Panc1 (cell line): ENCODE measurements around the gene ZBTB20. TPM values are rescaled to one million over a fixed set of nuclear protein-coding genes. Genes with fewer than 3 reads are reported as not detected.

Experiments
- ATAC-seq: fragments of 200-7000 bp; cut with Tn5 transposase; 2 replicates; pipeline ENCODE4 v1.9.1; 2020; ENCODE audit warnings: mild to moderate bottlenecking, moderate library complexity
- BruUV-seq: library from RNA; stranded (reverse); fragments of 400-500 nt; replicated peaks from 2 replicates; lab custom pipeline; 2021; lab: Mats Ljungman, UMichigan
- CTCF ChIA-PET: fragments of 300-600 bp; sonication (Branson Sonifier 250); formaldehyde crosslinking; loops from one replicate; lab custom pipeline; 2022; ENCODE audit warnings: antibody characterized with exemption; lab: Charles Lee
- POLR2A ChIA-PET: fragments of 300-600 bp; sonication (Branson Sonifier 250); formaldehyde crosslinking; loops from one replicate; lab custom pipeline; 2022; ENCODE audit warnings: antibody characterized with exemption; lab: Charles Lee
- DNase-seq: peaks from one replicate; pipeline ENCODE4 v3.0.0-alpha.2; 2010; ENCODE audit warnings: low read depth, low spot score
- H3K27ac ChIP-seq: 2 replicates; pipeline ENCODE4 v1.5.1; 2011; ENCODE audit warnings: mild to moderate bottlenecking, low read length, inconsistent platforms
- H3K27me3 ChIP-seq: fragments of 200-500 bp; sonication (Bioruptor generic); 2 replicates; pipeline ENCODE4 v1.6.0; 2014; ENCODE audit warnings: low read length, inconsistent platforms; ENCODE audit not compliant: control insufficient read depth, insufficient read depth
- H3K36me3 ChIP-seq: fragments of 200-500 bp; sonication (Bioruptor generic); 2 replicates; pipeline ENCODE4 v1.5.1; 2014; ENCODE audit warnings: inconsistent platforms, mild to moderate bottlenecking, low read length, moderate library complexity; ENCODE audit not compliant: control insufficient read depth, insufficient read depth
- H3K4me1 ChIP-seq: 2 replicates; pipeline ENCODE4 v1.5.1; 2011; ENCODE audit warnings: inconsistent platforms, mild to moderate bottlenecking, low read length, moderate library complexity; ENCODE audit not compliant: control insufficient read depth, insufficient read depth
- H3K4me3 ChIP-seq, 2 experiments: 2 replicates each; pipeline ENCODE4 v1.5.1; 2011 to 2012; ENCODE audit warnings: low read depth in 2 of 2, low read length in 2 of 2, mild to moderate bottlenecking in 2 of 2, inconsistent platforms in 1 of 2, moderate library complexity in 1 of 2
- H3K9me3 ChIP-seq: fragments of 200-500 bp; sonication (Bioruptor generic); 2 replicates; pipeline ENCODE4 v1.5.1; 2014; ENCODE audit warnings: low read depth, mild to moderate bottlenecking, inconsistent platforms, low read length, moderate library complexity; ENCODE audit not compliant: control insufficient read depth, insufficient read depth
- CTCF ChIP-seq: fragments of 450-650 bp; IDR thresholded peaks from 2 replicates; pipeline ENCODE4 v1.5.1; 2017; ENCODE audit warnings: mild to moderate bottlenecking
- POLR2AphosphoS5 ChIP-seq: IDR thresholded peaks from 2 replicates; pipeline ENCODE4 v1.6.1; 2012; ENCODE audit warnings: mild to moderate bottlenecking, low read depth, low read length, moderate library complexity
- REST ChIP-seq, 2 experiments: IDR thresholded peaks; 2 replicates each; pipeline ENCODE4 v1.6.1; 2011 to 2012; ENCODE audit warnings: low read depth in 2 of 2, control low read depth in 1 of 2, low read length in 1 of 2, mild to moderate bottlenecking in 1 of 2, moderate library complexity in 1 of 2; ENCODE audit not compliant: insufficient read depth in 1 of 2
- SIN3A ChIP-seq: IDR thresholded peaks from 2 replicates; pipeline ENCODE4 v1.6.1; 2012; ENCODE audit warnings: low read depth, mild to moderate bottlenecking, low read length, moderate library complexity, borderline replicate concordance; ENCODE audit not compliant: insufficient read depth
- TCF7L2 ChIP-seq: IDR thresholded peaks from 2 replicates; pipeline ENCODE4 v1.6.1; 2011; ENCODE audit warnings: mild to moderate bottlenecking, low read depth, low read length, inconsistent platforms
- in situ Hi-C: cut with HindIII; loops from 2 replicates; pipeline ENCODE4 v1.10.0; 2016; ENCODE audit warnings: low sequenced_read_pairs, low pct_unique_long_range_greater_than_20kb
- intact Hi-C: fragments of 100-400 bp; cut with micrococcal nuclease; formaldehyde crosslinking; loops from one replicate; pipeline ENCODE4 v1.10.0; 2022; ENCODE audit not compliant: unreplicated experiment
- total RNA-seq: library from RNA; stranded (reverse); gene quantifications from one replicate; pipeline ENCODE4 v1.2.1, GENCODE V29; 2021; ENCODE audit not compliant: unreplicated experiment

The ZBTB20 gene
- total RNA-seq, 1 experiment from 2014 or later: 4.1 TPM

GRCh38 chr3:114363554-114364202, 783.4 kb downstream of the ZBTB20 start:
- BruUV-seq: no TSS peak
- TF ChIP-seq REST (IDR thresholded peaks at IDR 0.05; ENCODE audit: insufficient read depth in 1 of 2, low read depth in 2 of 2, low read length in 1 of 2) (no peak), POLR2AphosphoS5 (no peak), CTCF (no peak), TCF7L2 (no peak), SIN3A (no peak)
- no peak overlapping the region for H3K27ac ChIP-seq
- in situ Hi-C loops: no loop called here
- no peak for ATAC-seq
- no peaks in the 10 kb centered on the region for H3K4me1 ChIP-seq
- no peaks in the 10 kb centered on the region for H3K27me3 ChIP-seq
- ChIA-PET CTCF (interaction anchor here (0.7 kb wide), 1 partner anchor 55 kb away, joined by 4 read pairs; no protein-coding TSS in a partner anchor), POLR2A (no interaction called here)
- no peaks in the 10 kb centered on the region for H3K9me3 ChIP-seq
- DNase-seq: no peak
- intact Hi-C loops: no loop called here
- H3K36me3 ChIP-seq: no peaks in the 10 kb centered on the region
- no peak overlapping the region for H3K4me3 ChIP-seq

- ATAC-seq (peak; percentile 79; the same call in 1 of the 2 replicates), DNase-seq (no peak)
- in situ Hi-C loops: no loop called here
- intact Hi-C loops: no loop called here
- Histone ChIP-seq H3K9me3 (no peaks in the 10 kb centered on the region), H3K36me3 (no peaks in the 10 kb centered on the region), H3K27ac (no peak overlapping the region), H3K27me3 (no peaks in the 10 kb centered on the region), H3K4me1 (no peaks in the 10 kb centered on the region), H3K4me3 (no peak overlapping the region)
- ChIA-PET POLR2A (no interaction called here), CTCF (interaction anchor here (0.6 kb wide), 1 partner anchor 66 kb away, joined by 3 read pairs; no protein-coding TSS in a partner anchor)
- no TSS peak for BruUV-seq
- TF ChIP-seq TCF7L2 (no peak), CTCF (peak; percentile 62; the same call in 1 of the 2 replicates)
These were observed 784.3 kb downstream of the ZBTB20 start for GRCh38 chr3:114362815-114363214.
